Measurements from ENCODE around the gene BFSP2.

- TF ChIP-seq POLR2A (IDR thresholded peaks at IDR 0.05) = no peak
- TF ChIP-seq, protein P1, sequence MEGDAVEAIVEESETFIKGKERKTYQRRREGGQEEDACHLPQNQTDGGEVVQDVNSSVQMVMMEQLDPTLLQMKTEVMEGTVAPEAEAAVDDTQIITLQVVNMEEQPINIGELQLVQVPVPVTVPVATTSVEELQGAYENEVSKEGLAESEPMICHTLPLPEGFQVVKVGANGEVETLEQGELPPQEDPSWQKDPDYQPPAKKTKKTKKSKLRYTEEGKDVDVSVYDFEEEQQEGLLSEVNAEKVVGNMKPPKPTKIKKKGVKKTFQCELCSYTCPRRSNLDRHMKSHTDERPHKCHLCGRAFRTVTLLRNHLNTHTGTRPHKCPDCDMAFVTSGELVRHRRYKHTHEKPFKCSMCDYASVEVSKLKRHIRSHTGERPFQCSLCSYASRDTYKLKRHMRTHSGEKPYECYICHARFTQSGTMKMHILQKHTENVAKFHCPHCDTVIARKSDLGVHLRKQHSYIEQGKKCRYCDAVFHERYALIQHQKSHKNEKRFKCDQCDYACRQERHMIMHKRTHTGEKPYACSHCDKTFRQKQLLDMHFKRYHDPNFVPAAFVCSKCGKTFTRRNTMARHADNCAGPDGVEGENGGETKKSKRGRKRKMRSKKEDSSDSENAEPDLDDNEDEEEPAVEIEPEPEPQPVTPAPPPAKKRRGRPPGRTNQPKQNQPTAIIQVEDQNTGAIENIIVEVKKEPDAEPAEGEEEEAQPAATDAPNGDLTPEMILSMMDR (IDR thresholded peaks at IDR 0.05) = no peak
These were observed 6.0 kb upstream of the BFSP2 start for GRCh38 chr3:133393691-133394474.

Data from tibial nerve (tissue), 3 donors.